ENCODE results near the gene AMDHD1.

AMDHD1 gene

DNA sequence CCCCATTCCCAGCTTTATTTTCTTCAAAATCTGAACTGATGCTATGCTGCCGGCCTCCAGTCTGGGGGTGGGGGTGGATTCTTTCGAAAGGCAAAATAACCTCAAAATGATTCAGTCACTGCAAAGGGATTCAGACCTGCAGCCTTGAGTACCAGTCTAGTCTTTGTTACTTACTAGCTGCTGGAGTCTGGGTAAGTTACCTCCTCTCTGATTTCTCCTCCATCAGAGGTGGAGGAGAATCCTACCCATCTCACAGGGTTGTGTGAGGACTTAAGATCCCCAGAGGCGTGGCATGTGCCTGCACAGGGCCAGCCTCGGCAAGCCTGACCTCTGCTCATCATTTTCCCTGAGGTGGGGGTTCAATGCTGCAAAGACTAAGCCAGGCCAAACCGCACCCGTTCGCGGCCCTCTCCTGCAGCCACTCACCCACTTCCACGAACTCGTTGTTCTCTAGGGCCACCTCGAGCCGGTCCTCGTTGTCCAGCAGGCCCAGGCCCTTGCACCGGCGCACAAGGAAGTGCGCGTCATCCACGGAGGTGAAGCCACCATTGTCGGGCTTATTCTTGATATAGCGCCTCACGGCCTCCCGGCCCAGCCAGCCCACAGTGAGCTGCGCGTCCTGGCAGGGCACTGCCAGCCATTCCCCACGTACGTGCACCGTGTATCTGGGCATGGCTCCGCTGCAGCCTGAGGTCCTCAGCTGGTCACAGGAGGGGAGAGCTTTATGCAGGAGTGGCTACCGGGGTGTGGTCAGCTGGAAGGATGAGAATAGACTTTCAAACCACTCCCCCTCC is 52.3 kb downstream of the AMDHD1 start:
- no peak for DNase-seq (ENCODE audit: low read depth)

DNA sequence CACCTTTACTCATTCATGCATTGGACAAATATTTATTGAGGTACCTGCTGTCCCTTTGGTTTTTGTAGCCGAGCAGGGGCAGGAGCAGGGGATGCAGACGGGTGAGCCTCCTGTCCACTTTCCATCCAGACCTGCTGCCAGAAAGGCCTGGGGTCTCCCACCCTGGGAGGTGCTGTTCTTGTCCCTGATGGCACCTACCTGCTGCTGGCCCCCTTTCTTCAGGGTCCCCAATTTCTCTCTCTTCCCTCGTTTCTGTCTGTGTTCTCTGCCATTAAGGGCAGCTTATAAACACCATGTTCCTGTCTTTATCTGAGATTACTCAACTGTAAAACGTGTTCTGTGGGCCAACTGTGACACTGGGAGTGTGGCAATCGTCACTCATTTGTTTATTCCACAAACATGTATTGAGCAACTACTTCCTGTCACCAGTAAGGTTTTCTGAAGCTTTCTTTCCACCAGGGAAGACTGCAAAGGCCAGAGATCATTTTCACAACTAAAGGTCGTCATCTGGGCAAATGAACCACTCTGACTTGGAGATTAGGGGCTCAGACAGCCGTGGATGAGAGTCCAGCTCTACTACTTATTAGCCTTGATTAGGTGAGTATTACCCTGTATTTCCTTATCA is 53.0 kb downstream of the AMDHD1 start, which contains the start of gene HAL:
Gene HAL, minus strand, starts transcription at position 311 of the 625 bp plus-strand sequence. CDS start 434 bp downstream, outside the sequence.
- no peak for DNase-seq (ENCODE audit: low read depth)

DNA sequence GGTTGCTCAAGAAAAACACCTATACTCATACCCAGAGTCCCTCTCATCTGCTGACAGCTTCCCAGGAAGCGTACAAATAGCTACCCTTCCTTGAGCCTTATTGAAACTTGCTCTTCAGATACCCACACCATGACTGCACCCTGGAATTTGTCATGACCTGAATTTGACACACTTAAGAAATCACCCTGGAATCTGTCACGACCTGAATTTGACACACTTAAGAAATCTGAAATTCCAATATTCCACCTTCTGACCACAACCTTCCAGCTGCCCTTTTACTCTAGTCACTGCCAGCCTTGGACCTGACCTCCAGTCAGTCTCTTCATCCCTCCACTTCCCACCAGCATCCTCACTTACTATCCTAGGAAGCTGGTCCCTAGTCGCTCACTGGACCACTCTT is 54.1 kb downstream of the AMDHD1 start:
- DNase-seq (ENCODE audit: low read depth): no peak

DNA sequence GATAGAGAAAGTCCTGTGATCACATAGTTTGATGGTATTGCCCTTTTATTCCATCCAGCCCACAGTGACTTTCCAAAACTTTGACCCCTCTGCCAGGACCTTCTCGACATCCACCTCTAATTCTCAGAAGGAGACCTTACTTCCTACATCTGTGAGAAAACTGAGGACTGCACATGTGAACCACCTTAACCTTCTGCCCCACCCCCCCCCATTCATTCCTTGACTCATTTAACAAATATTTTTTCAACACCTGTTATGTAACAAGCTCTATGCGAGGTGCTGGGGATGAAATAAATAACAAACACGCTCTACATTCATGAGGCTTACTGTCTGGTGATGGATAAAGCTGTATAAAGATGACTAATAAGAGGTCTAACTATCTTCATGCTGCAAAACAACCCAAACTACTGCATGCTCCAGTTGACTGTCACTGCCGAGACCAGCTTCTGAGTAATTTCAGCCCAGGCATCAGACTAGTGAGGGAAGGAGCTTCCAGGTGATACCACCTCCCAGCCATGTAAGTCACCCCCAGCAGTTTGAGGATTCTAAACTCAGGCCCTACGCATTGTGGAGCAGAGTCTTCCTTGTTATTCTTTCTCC is 54.9 kb downstream of the AMDHD1 start:
- DNase-seq (ENCODE audit: low read depth): no peak

DNA sequence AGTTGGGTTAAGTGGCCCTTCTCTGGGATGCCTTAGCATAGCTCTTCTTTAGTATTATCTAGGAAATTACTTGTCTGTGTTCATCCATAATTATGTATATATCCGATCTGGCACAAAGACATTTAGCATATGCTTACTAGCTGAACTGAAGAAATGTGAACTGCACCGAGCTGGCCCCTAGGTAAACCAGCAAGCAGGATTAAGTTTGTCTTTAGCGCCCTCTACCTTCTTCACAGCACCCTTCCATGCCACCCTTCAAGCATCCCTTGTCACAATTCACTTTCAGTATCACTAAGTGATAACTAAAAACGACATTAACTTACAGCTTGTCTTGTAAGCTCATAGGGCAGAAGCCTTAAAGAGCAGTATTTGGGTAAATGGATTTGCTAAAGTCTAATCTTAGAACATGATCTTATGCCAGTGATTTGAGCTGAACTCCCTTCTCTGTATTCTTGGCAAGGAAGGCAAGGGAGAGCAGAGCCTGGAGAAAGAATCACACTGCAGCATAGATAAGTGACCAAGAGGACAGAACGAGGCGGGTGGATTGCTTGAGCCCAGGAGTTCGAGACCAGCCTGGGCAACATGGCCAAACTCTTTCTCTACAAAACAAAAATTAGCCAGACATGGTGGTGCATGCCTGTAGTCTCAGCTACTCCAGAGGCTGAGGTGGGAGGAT is 55.6 kb downstream of the AMDHD1 start:
- DNase-seq (ENCODE audit: low read depth): peak; percentile 7

DNA sequence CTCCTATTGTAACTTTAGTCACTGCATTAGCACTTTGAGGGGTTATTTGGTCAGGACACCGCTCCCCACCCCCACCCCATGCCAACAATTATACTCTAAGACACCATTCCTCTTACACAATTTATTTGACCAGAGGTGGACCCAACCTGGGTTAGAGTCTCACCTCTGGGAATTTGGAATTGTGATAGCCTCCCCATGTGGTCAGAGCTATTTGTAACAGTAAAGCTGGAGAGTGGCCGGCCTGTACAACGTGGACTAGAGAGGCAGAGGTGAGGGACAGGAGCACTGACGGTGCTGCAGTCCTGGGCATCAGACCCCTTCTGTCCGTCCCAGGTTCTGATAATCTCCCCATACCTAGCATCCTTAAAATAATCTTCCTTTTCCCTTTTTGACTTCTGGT is 56.4 kb downstream of the AMDHD1 start:
- no peak for DNase-seq (ENCODE audit: low read depth)

DNA sequence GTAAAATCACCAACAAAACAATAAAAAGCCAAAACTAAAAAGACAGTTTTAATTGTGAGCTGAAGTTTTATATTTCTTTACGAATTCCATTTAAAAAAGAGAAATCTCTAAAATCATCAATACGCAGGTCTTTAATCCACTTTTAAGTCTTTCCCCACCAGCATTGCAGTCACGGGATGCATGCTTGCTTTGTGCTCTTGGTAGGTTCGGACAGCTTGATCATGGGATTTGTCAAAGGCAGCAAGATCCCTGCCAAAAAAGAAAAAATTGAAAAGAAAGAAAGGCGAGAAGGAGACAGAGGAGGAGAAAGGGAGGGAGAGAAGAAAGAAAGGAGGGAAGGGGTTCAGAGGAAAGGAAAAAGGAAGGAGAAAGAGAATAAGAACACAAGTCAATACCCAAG is 57.7 kb downstream of the AMDHD1 start:
- DNase-seq (ENCODE audit: low read depth): no peak

DNA sequence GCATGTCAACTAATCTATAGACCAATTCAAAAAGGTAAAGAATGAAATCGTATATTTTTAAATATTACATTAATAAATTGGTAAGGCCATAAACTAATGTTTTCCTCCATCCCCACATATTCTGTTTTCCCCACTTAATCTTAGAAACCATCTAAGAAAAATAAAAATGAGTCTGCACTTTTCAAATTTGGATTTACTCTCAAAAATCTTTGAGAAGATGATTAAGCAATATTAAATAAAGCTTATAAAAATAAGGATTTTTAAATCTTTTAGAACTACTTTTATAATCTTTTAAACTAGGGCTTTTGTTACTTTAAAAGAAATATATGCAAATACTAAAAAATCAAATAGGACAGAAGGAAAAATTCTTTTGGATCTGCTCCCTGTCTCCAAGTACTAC is 63.6 kb downstream of the AMDHD1 start:
- DNase-seq (ENCODE audit: low read depth): no peak

DNA sequence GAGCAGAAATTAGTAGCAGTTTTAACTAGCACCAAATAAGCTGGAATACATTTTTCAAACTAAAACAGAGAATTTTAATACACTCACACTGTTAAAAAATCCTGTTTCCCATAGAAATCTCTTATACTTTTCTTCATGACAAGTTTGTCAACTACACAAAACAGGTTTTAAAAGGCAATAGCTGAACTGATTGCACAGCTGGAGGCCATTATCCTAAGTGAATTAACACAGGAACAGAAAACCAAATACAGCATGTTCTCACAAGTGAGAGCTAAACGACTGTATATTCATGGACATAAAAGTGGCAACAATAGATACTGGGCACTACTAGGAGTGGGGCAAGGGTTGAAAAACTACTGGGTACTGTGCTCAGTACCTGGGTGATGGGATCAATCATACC is 64.6 kb downstream of the AMDHD1 start:
- DNase-seq (ENCODE audit: low read depth): no peak

DNA sequence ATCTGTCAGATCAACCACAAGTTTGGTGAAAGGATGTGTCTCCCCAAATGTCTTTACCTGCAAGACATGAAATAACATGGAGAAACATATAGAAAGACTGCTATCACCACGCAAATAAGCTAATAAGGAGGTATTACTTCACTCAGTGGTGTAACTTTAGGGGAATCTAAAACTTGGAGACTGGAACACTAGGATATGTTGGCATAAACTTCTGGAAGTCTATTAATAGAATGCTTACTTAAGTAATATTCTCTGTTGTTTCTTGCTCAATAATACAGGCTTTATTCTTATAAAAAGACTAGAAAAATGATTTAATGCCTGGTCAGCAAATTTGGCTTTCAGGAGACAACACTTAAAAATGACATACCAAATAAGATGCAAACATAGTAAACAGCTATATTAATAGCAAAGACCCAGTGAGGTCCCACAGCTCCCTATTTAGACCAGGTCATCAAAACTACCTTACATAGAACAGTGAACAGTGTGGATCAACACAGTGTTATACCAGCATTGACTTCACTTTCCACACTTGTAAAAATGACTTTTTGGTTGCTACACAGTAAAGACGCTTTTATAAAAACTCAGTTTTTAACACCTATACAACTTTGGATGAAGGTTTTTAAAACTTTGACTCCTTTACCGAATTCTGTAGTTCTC is 71.9 kb downstream of the AMDHD1 start:
- DNase-seq (ENCODE audit: low read depth): no peak

DNA sequence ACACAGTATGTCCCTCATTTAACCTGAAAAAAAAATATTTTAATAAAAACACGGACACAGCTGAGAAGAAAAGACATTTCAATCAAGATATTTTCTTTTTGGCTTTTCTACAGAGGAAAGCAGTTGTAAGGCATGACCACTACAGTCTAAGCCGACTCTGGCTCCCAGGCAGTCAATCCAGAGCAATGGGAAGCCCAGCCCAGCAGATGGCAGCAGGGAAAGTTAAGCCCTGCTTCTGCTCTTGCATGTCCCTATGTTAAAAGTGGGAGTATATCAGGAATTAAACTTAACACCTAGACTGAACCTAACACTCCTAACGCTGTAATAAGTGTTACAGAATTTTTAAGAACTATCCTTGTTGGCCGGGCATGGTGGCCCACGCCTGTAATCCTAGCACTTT is 72.5 kb downstream of the AMDHD1 start:
- no peak for DNase-seq (ENCODE audit: low read depth)

All from stimulated activated CD8-positive, alpha-beta memory T cell treated with anti-CD3 and anti-CD28 coated beads, Interleukin-15, amount 100 ng/mL, for 1 hour (primary cell).